NCI-H1048 (cell line): ENCODE measurements around the gene UBE2Q1.
"Not testable (repeated sequence)": the region's sequence is repeated elsewhere in the genome, so short reads cannot be mapped to it uniquely, and the experiment has no call there.

Source experiments
- DNase-seq: peaks from one replicate; lab custom pipeline; 2025; lab: John Stamatoyannopoulos, UW

The UBE2Q1 gene

GRCh38 chr1:154550657-154551056 is 7.8 kb downstream of the UBE2Q1 start:
- no peak for DNase-seq

- DNase-seq, result no peak
Observed at GRCh38 chr1:154550070-154550469, 8.4 kb downstream of the UBE2Q1 start.

GRCh38 chr1:154549202-154549770 is 9.2 kb downstream of the UBE2Q1 start:
- DNase-seq, result no peak

- no peak for DNase-seq
Observed at GRCh38 chr1:154548028-154548427, 10.4 kb downstream of the UBE2Q1 start.

GRCh38 chr1:154547105-154547732 is 11.2 kb downstream of the UBE2Q1 start:
- DNase-seq, result no peak

GRCh38 chr1:154546264-154547063 is 12.0 kb downstream of the UBE2Q1 start:
- DNase-seq, result no peak

- DNase-seq, result no peak
Observed at GRCh38 chr1:154541231-154541630, 17.2 kb downstream of the UBE2Q1 start.

- no peak for DNase-seq
Observed at GRCh38 chr1:154539486-154540483, 18.7 kb downstream of the UBE2Q1 start.

- no peak for DNase-seq
Observed at GRCh38 chr1:154536570-154536969, 21.9 kb downstream of the UBE2Q1 start.

GRCh38 chr1:154533952-154534844 is 24.3 kb downstream of the UBE2Q1 start:
- DNase-seq, result no peak

- DNase-seq, result not testable (repeated sequence)
Observed at GRCh38 chr1:154531950-154532349, 26.5 kb downstream of the UBE2Q1 start.

- DNase-seq, result no peak
Observed at GRCh38 chr1:154529308-154529707, 29.2 kb downstream of the UBE2Q1 start.

- DNase-seq, result no peak
Observed at GRCh38 chr1:154527192-154527591, 31.3 kb downstream of the UBE2Q1 start.

GRCh38 chr1:154524881-154525280 is 33.6 kb downstream of the UBE2Q1 start:
- no peak for DNase-seq

- no peak for DNase-seq
Observed at GRCh38 chr1:154521695-154522094, 36.8 kb downstream of the UBE2Q1 start.

GRCh38 chr1:154520333-154520732 is 38.1 kb downstream of the UBE2Q1 start:
- DNase-seq, result no peak

GRCh38 chr1:154519591-154519991 is 38.9 kb downstream of the UBE2Q1 start:
- DNase-seq, result no peak

GRCh38 chr1:154517661-154518060 is 40.8 kb downstream of the UBE2Q1 start:
- no peak for DNase-seq

- no peak for DNase-seq
Observed at GRCh38 chr1:154514066-154514553, 44.4 kb downstream of the UBE2Q1 start.

- no peak for DNase-seq
Observed at GRCh38 chr1:154512760-154513159, 45.7 kb downstream of the UBE2Q1 start.

- no peak for DNase-seq
Observed at GRCh38 chr1:154503898-154504297, 54.6 kb downstream of the UBE2Q1 start.
